CD4-positive, alpha-beta T cell (primary cell): ENCODE results near the gene FAM171A2. TPM values are rescaled to one million over a fixed set of nuclear protein-coding genes. Genes with fewer than 3 reads are reported as not detected.

Experiments used
- ATAC-seq: fragments of 200-7000 bp; cut with Tn5 transposase; one replicate; pipeline ENCODE4 v1.10.0; 2022; ENCODE audit warnings: mild to moderate bottlenecking; ENCODE audit not compliant: poor library complexity
- CTCF ChIA-PET: fragments of 350-600 bp; sonication (Branson Sonifier 250); formaldehyde crosslinking; loops from one replicate; lab custom pipeline; 2021; ENCODE audit warnings: antibody characterized with exemption, inconsistent platforms; lab: Charles Lee
- POLR2A ChIA-PET: fragments of 350-600 bp; sonication (Branson Sonifier 250); formaldehyde crosslinking; loops from one replicate; lab custom pipeline; 2021; ENCODE audit warnings: antibody characterized with exemption, inconsistent platforms; lab: Charles Lee
- DNase-seq, 14 experiments: peaks; one replicate each; pipeline ENCODE4 v3.0.0-alpha.2; 2013 to 2020; ENCODE audit warnings: mixed read lengths in 2 of 14
- H3K27ac ChIP-seq, 2 donors: one replicate each; pipeline versions ENCODE4 v1.5.1 to v1.7.0; 2013; ENCODE audit warnings: low read length in 2 of 2, low read depth in 1 of 2, mild to moderate bottlenecking in 1 of 2
- H3K27me3 ChIP-seq, 2 experiments: 1 replicate in 1 of 2; 2 replicates in 1 of 2; pipeline versions ENCODE4 v1.6.1 to v1.7.0; 2013; ENCODE audit warnings: low read length in 2 of 2, control low read depth in 1 of 2, mild to moderate bottlenecking in 1 of 2, moderate library complexity in 1 of 2; ENCODE audit not compliant: insufficient read depth in 2 of 2, control insufficient read depth in 1 of 2
- H3K36me3 ChIP-seq: one replicate; pipeline ENCODE4 v1.6.1; 2013; ENCODE audit warnings: low read length, control low read depth; ENCODE audit not compliant: insufficient read depth
- H3K4me1 ChIP-seq: one replicate; pipeline ENCODE4 v1.6.1; 2013; ENCODE audit warnings: low read length, control low read depth; ENCODE audit not compliant: insufficient read depth
- H3K4me3 ChIP-seq: one replicate; pipeline ENCODE4 v1.5.1; 2013; ENCODE audit warnings: mild to moderate bottlenecking, low read length, moderate library complexity
- H3K9me3 ChIP-seq, 2 experiments: 1 replicate in 1 of 2; 2 replicates in 1 of 2; pipeline versions ENCODE4 v1.6.1 to v1.7.0; 2013; ENCODE audit warnings: low read length in 2 of 2, mild to moderate bottlenecking in 2 of 2, control low read depth in 1 of 2, moderate library complexity in 1 of 2; ENCODE audit not compliant: control insufficient read depth in 1 of 2, insufficient read depth in 1 of 2
- H3K27ac Mint-ChIP-seq: one replicate; pipeline ENCODE4 v1.8.0; 2020; ENCODE audit warnings: mixed read lengths
- H3K27me3 Mint-ChIP-seq: one replicate; pipeline ENCODE4 v1.8.0; 2021; ENCODE audit warnings: mixed read lengths
- H3K36me3 Mint-ChIP-seq: one replicate; pipeline ENCODE4 v1.8.0; 2021; ENCODE audit warnings: low read depth, mixed read lengths
- H3K4me1 Mint-ChIP-seq: one replicate; pipeline ENCODE4 v1.8.0; 2021; ENCODE audit warnings: low read depth, mixed read lengths
- H3K4me3 Mint-ChIP-seq: one replicate; pipeline ENCODE4 v1.8.0; 2020; ENCODE audit warnings: mild to moderate bottlenecking, mixed read lengths
- H3K9me3 Mint-ChIP-seq: one replicate; pipeline ENCODE4 v1.8.0; 2020; ENCODE audit warnings: mixed read lengths
- CTCF ChIP-seq: fragments of 200-600 bp; IDR thresholded peaks from one replicate; pipeline ENCODE4 v1.8.0; 2022; ENCODE audit warnings: antibody characterized with exemption, mild to moderate bottlenecking
- intact Hi-C, 2 experiments: fragments of 100-400 bp; cut with DNase I in 1 of 2; cut with micrococcal nuclease in 1 of 2; formaldehyde crosslinking; loops; one replicate each; pipeline versions ENCODE4 v1.15.1 to v1.9.0; 2023 to 2025; cut with DNase I, micrococcal nuclease
- total RNA-seq, 174 experiments: library from RNA in 2 of 174; stranded (reverse) in 2 of 174; gene quantifications; one replicate each; pipeline ENCODE4 v1.2.3 and lab custom pipeline; 2021 to 2026

FAM171A2 gene
- total RNA-seq, 2 experiments from 2014 or later, result 0.08 to 0.19 TPM

- DNase-seq (peak; percentile 53 to 84 (median 68)), ATAC-seq (peak; percentile 79)
- Mint-ChIP-seq H3K27ac (no peak overlapping the region), H3K9me3 (no peaks in the 10 kb centered on the region), H3K4me3 (peak overlapping the region; percentile 52), H3K36me3 (peaks cover under 1% of the 10 kb centered on the region), H3K27me3 (peaks cover 4% of the 10 kb centered on the region), H3K4me1 (peaks cover 17% of the 10 kb centered on the region)
- ChIA-PET CTCF (interaction anchor here (0.9 to 1.5 kb wide), 4 partner anchors 11 to 147 kb away, joined by 3 to 4 read pairs (median 3); partner anchors contain the start of gene FAM171A2), POLR2A (interaction anchor here (1.0 to 1.7 kb wide), 2 partner anchors 24 to 134 kb away, joined by 3 to 6 read pairs; no protein-coding TSS in a partner anchor)
- Histone ChIP-seq H3K4me3 (no peak overlapping the region), H3K9me3 (no peaks in the 10 kb centered on the region), H3K4me1 (peaks cover 26% of the 10 kb centered on the region), H3K27me3 (no peaks in the 10 kb centered on the region), H3K36me3 (peaks cover 11% of the 10 kb centered on the region), H3K27ac (no peak overlapping the region)
- peak; percentile 83 for TF ChIP-seq CTCF
- intact Hi-C loops, result loop anchor here in 1 of 2 experiments (1.0 kb wide), 1 partner anchor 140 kb away; no protein-coding TSS in a partner anchor
Measured at GRCh38 chr17:44350733-44351226, 12.9 kb downstream of the FAM171A2 start.

GRCh38 chr17:44349553-44350070 is 14.0 kb downstream of the FAM171A2 start:
- no peak overlapping the region for H3K4me3 Mint-ChIP-seq
- ChIA-PET POLR2A (interaction anchor here (1.0 to 1.7 kb wide), 3 partner anchors 23 to 145 kb away, joined by 3 to 6 read pairs (median 5); no protein-coding TSS in a partner anchor), CTCF (interaction anchor here (0.6 to 1.5 kb wide), 3 partner anchors 14 to 145 kb away, joined by 3 to 4 read pairs (median 4); partner anchors contain the start of gene FAM171A2)
- Histone ChIP-seq H3K9me3 (no peaks in the 10 kb centered on the region), H3K4me1 (peaks cover 36% of the 10 kb centered on the region), H3K27ac (no peak overlapping the region), H3K4me3 (no peak overlapping the region), H3K36me3 (peaks cover 11% of the 10 kb centered on the region), H3K27me3 (no peaks in the 10 kb centered on the region)
- no peak for DNase-seq
- H3K36me3 Mint-ChIP-seq, result peaks cover 4% of the 10 kb centered on the region
- TF ChIP-seq CTCF, result no peak
- H3K27ac Mint-ChIP-seq, result no peak overlapping the region
- intact Hi-C loops, result loop anchor here (1.0 to 5.0 kb wide), 4 partner anchors 139 to 407 kb away; partner anchors contain the start of genes HROB (in 1 of the 2), LSM12 (in 1 of the 2) and PPY (in 1 of the 2)
- peaks cover 4% of the 10 kb centered on the region for H3K27me3 Mint-ChIP-seq
- H3K9me3 Mint-ChIP-seq, result no peaks in the 10 kb centered on the region
- H3K4me1 Mint-ChIP-seq, result peaks cover 29% of the 10 kb centered on the region
- ATAC-seq, result no peak

GRCh38 chr17:44348988-44349364 is 14.7 kb downstream of the FAM171A2 start:
- Mint-ChIP-seq H3K9me3 (no peaks in the 10 kb centered on the region), H3K36me3 (peaks cover 4% of the 10 kb centered on the region), H3K4me1 (peaks cover 29% of the 10 kb centered on the region), H3K27me3 (peaks cover 4% of the 10 kb centered on the region), H3K27ac (no peak overlapping the region), H3K4me3 (no peak overlapping the region)
- Histone ChIP-seq H3K9me3 (no peaks in the 10 kb centered on the region), H3K27ac (no peak overlapping the region), H3K36me3 (peaks cover 11% of the 10 kb centered on the region), H3K4me1 (peaks cover 42% of the 10 kb centered on the region), H3K4me3 (no peak overlapping the region), H3K27me3 (no peaks in the 10 kb centered on the region)
- TF ChIP-seq CTCF, result no peak
- DNase-seq, result no peak
- no peak for ATAC-seq
- CTCF ChIA-PET, result interaction anchor here (1.5 kb wide), 1 partner anchor 145 kb away, joined by 3 read pairs; no protein-coding TSS in a partner anchor
- intact Hi-C loops, result loop anchor here in 1 of 2 experiments (5.0 kb wide), 3 partner anchors 207 to 407 kb away; partner anchors contain the start of genes HROB, LSM12 and PPY
- POLR2A ChIA-PET, result interaction anchor here (1.3 kb wide), 1 partner anchor 145 kb away, joined by 5 read pairs; no protein-coding TSS in a partner anchor
